ENCODE data around the gene UMODL1.
"Not testable (repeated sequence)": the region's sequence is repeated elsewhere in the genome, so short reads cannot be mapped to it uniquely, and the experiment has no call there.

UMODL1 gene

GRCh38 chr21:42162831-42163510 lies 91.9 kb downstream of the UMODL1 start:
- no peak for DNase-seq (ENCODE audit: low read depth in 2 of 3, low spot score in 1 of 3)

- DNase-seq (ENCODE audit: low read depth in 2 of 3, low spot score in 1 of 3) = no peak
Measured at GRCh38 chr21:42163511-42163863, 92.4 kb downstream of the UMODL1 start.

- peak in 2 of 3 donors; percentile 23 to 46 for DNase-seq (ENCODE audit: low read depth in 2 of 3, low spot score in 1 of 3)
Measured at GRCh38 chr21:42164064-42164789, 93.1 kb downstream of the UMODL1 start.

GRCh38 chr21:42164818-42165217 lies 93.7 kb downstream of the UMODL1 start:
- no peak for DNase-seq (ENCODE audit: low read depth in 2 of 3, low spot score in 1 of 3)

GRCh38 chr21:42165901-42166300 lies 94.8 kb downstream of the UMODL1 start:
- no peak for DNase-seq (ENCODE audit: low read depth in 2 of 3, low spot score in 1 of 3)

GRCh38 chr21:42169758-42170157 lies 98.6 kb downstream of the UMODL1 start:
- DNase-seq (ENCODE audit: low read depth in 2 of 3, low spot score in 1 of 3) = no peak

GRCh38 chr21:42171091-42172053 lies 100.3 kb downstream of the UMODL1 start:
- DNase-seq (ENCODE audit: low read depth in 2 of 3, low spot score in 1 of 3) = no peak

GRCh38 chr21:42172596-42173483 lies 101.7 kb downstream of the UMODL1 start:
- DNase-seq (ENCODE audit: low read depth in 2 of 3, low spot score in 1 of 3) = no peak

GRCh38 chr21:42174173-42174572 lies 103.1 kb downstream of the UMODL1 start:
- no peak for DNase-seq (ENCODE audit: low read depth in 2 of 3, low spot score in 1 of 3)

- no peak for DNase-seq (ENCODE audit: low read depth in 2 of 3, low spot score in 1 of 3)
Measured at GRCh38 chr21:42175110-42175710, 104.1 kb downstream of the UMODL1 start.

- DNase-seq (ENCODE audit: low read depth in 2 of 3, low spot score in 1 of 3) = no peak
Measured at GRCh38 chr21:42176859-42177258, 105.7 kb downstream of the UMODL1 start.

GRCh38 chr21:42179316-42179715 lies 108.2 kb downstream of the UMODL1 start:
- no peak for DNase-seq (ENCODE audit: low read depth in 2 of 3, low spot score in 1 of 3)

- DNase-seq (ENCODE audit: low read depth in 2 of 3, low spot score in 1 of 3) = not testable (repeated sequence)
Measured at GRCh38 chr21:42180001-42180400, 108.9 kb downstream of the UMODL1 start.

GRCh38 chr21:42182713-42183371 lies 111.7 kb downstream of the UMODL1 start:
- no peak for DNase-seq (ENCODE audit: low read depth in 2 of 3, low spot score in 1 of 3)

- DNase-seq (ENCODE audit: low read depth in 2 of 3, low spot score in 1 of 3) = no peak
Measured at GRCh38 chr21:42183374-42184266, 112.5 kb downstream of the UMODL1 start.

- DNase-seq (ENCODE audit: low read depth in 2 of 3, low spot score in 1 of 3) = no peak
Measured at GRCh38 chr21:42186591-42186990, 115.5 kb downstream of the UMODL1 start.

- DNase-seq (ENCODE audit: low read depth in 2 of 3, low spot score in 1 of 3) = peak; percentile 52 to 70 (median 64)
Measured at GRCh38 chr21:42187976-42188653, 117.0 kb downstream of the UMODL1 start.

- no peak for DNase-seq (ENCODE audit: low read depth in 2 of 3, low spot score in 1 of 3)
Measured at GRCh38 chr21:42188663-42189062, 117.5 kb downstream of the UMODL1 start.

All from stimulated activated CD4-positive, alpha-beta T cell treated with anti-CD3 and anti-CD28 coated beads, Interleukin-12 subunit alpha, Interleukin-12 subunit beta, amount 100 ng/mL, for 48 hours (primary cell).